Transverse colon (tissue), 4 donors: ENCODE measurements around the gene PMVK. TPM values are rescaled to one million over a fixed set of nuclear protein-coding genes. Genes with fewer than 3 reads are reported as not detected.

Source experiments
- DNase-seq: peaks from one replicate; pipeline ENCODE4 v3.0.0-alpha.2; 2019
- H3K27ac ChIP-seq, 4 donors: fragments of 200-600 bp; sonication (generic); 2 replicates each; pipeline ENCODE4 v1.5.1; 2016 to 2018; ENCODE audit warnings: inconsistent platforms in 4 of 4
- H3K27me3 ChIP-seq: fragments of 200-600 bp; sonication (generic); 2 replicates; pipeline ENCODE4 v1.5.1; 2017; ENCODE audit warnings: inconsistent platforms
- H3K36me3 ChIP-seq, 4 donors: fragments of 200-600 bp; sonication (generic); 2 replicates each; pipeline ENCODE4 v1.5.1; 2017 to 2019; ENCODE audit warnings: inconsistent platforms in 4 of 4
- H3K4me1 ChIP-seq, 4 donors: fragments of 200-600 bp; sonication (generic); 2 replicates each; pipeline ENCODE4 v1.5.1; 2017 to 2020; ENCODE audit warnings: inconsistent platforms in 4 of 4
- H3K4me3 ChIP-seq, 4 donors: fragments of 200-600 bp; sonication (generic); 1 replicate in 1 of 4; 2 replicates in 3 of 4; pipeline versions ENCODE4 v1.5.1 to v1.6.1; 2017 to 2019; ENCODE audit warnings: inconsistent platforms in 4 of 4
- H3K9me3 ChIP-seq, 2 donors: fragments of 200-600 bp; sonication (generic); 2 replicates each; pipeline ENCODE4 v1.5.1; 2017 to 2019; ENCODE audit warnings: inconsistent platforms in 2 of 2
- CTCF ChIP-seq, 5 experiments: fragments of 200-600 bp in 3 of 5; fragments of 450-650 bp in 2 of 5; sonication (generic) in 3 of 5; IDR thresholded peaks; 1 replicate in 2 of 5; 2 replicates in 3 of 5; pipeline ENCODE4 v1.5.1; 2016 to 2017; ENCODE audit warnings: antibody characterized with exemption in 5 of 5, inconsistent platforms in 3 of 5, mild to moderate bottlenecking in 2 of 5, moderate library complexity in 1 of 5
- EP300 ChIP-seq: sonication (generic); formaldehyde crosslinking; IDR thresholded peaks from one replicate; pipeline ENCODE4 v1.6.1; 2017; ENCODE audit warnings: antibody characterized with exemption, low read depth
- POLR2A ChIP-seq: fragments of 450-650 bp; IDR thresholded peaks from one replicate; pipeline ENCODE4 v1.6.1; 2016; ENCODE audit warnings: antibody characterized with exemption, mild to moderate bottlenecking, moderate library complexity
- POLR2AphosphoS5 ChIP-seq, 3 donors: sonication (generic); formaldehyde crosslinking; IDR thresholded peaks; one replicate each; pipeline ENCODE4 v1.6.1; 2016; ENCODE audit warnings: antibody characterized with exemption in 3 of 3
- WGBS, 2 donors: methylation state at CpG; one replicate each; pipeline ENCODE4 v1.1.5; 2018; ENCODE audit warnings: low coverage in 1 of 2; 5-methylcytosine and 5-hydroxymethylcytosine counted together
- in situ Hi-C, 4 donors: fragments of 200-750 bp; cut with MboI; loops; one replicate each; pipeline versions ENCODE4 v1.15.0 to v1.15.1; 2017; ENCODE audit warnings: low sequenced_read_pairs in 3 of 4, low pct_ligation_motif_present in 1 of 4, low pct_unique_long_range_greater_than_20kb in 1 of 4
- intact Hi-C: fragments of 100-400 bp; cut with DNase I; formaldehyde crosslinking; loops from one replicate; pipeline ENCODE4 v1.15.1; 2023; ENCODE audit warnings: low total_unique reads
- total RNA-seq, 4 donors: library from RNA; depleted of rRNA; stranded (reverse); fragments of >200 nt; gene quantifications; one replicate each; pipeline ENCODE4 v1.1.0, GENCODE V29; 2016

The PMVK gene
- total RNA-seq, 4 donors from 2014 or later: 6.0 to 19.9 (median 13.1) TPM

DNA sequence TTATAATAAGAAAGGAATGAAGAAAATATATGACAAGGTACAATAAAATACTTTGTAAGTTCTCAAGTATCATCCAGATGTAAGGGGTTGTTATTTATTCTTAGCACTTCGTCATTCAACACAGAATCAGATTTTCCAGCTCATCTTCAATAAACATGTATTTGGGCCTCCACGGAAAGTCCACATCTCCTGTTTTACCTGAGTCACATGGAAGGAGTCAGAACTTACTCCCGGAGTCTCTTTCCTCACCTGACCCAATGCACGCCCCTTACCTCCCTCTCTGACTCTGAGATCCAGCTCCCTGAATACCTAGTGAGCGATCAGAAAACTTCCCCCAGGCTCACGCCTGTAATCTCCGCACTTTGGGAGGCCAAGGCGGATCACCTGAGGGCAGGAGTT is 1.5 kb upstream of the PMVK start:
- H3K4me1 ChIP-seq: peaks cover 16 to 40% (median 30%) of the 10 kb centered on the region in 4 donors
- 72 to 85% methylated on average over 7 to 8 of the region's 8 CpGs for WGBS, 2 donors
- no peaks in the 10 kb centered on the region for H3K27me3 ChIP-seq
- H3K4me3 ChIP-seq: peak overlapping the region in 2 of 4 donors; percentile 47 to 59
- in situ Hi-C loops (no loop called here), intact Hi-C loops (no loop called here)
- DNase-seq: no peak
- H3K9me3 ChIP-seq: no peaks in the 10 kb centered on the region
- H3K36me3 ChIP-seq: no peaks in the 10 kb centered on the region
- TF ChIP-seq POLR2AphosphoS5 (IDR thresholded peaks at IDR 0.05): no peak
- no peak for TF ChIP-seq POLR2A
- TF ChIP-seq EP300: no peak
- no peak for TF ChIP-seq CTCF (IDR thresholded peaks at IDR 0.05)
- peak overlapping the region; percentile 92 to 97 (median 96) for H3K27ac ChIP-seq

DNA sequence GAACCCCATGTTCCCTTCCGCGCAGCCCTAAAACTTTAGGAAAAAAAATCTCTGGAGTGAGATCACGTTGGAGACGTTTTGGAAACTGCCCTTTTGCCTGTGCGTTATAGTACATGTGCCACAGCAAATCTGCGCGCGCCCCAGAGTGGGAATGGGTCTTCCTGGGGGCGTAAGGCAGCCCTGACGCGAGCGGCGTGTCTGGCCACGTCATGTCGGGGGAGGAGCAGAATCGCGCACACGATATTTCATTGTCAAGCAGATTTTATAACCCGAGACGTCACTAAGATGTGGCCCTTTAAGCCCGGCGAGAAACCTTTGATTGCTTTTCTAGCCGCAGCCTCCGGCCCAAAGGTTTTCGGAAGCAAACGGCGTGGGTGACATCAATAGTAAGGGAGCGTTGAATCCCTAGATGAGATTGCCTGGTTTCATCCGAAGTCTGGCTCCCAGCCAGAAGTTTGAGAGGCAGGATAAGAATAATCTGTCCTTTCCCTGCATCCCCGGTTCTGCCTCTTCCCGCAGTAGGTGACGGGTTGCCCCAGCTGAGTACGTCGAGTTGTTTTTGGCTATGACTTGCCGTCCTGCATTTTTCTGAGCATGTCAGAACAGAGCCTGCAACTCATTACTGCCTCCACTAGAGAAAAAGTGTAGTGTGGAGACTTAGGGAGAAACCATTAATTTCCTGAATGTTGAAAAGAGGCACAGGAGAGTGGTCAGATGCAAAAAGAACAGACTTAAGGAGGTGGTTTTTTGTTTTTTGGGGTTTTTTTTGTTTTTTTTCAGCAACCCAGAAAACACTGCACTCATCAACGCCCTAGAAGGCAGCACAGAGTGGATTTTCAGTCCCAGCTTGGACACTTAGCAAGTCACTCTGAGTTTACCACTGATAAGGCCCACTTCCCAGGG is 817 bp upstream of the PMVK start:
- 1 to 6% methylated on average over 2 to 34 of the region's 36 CpGs for WGBS, 2 donors
- intact Hi-C loops: no loop called here
- in situ Hi-C loops: no loop called here
- H3K9me3 ChIP-seq: no peaks in the 10 kb centered on the region
- peaks cover 15 to 41% (median 30%) of the 10 kb centered on the region in 4 donors for H3K4me1 ChIP-seq
- TF ChIP-seq POLR2AphosphoS5 (IDR thresholded peaks at IDR 0.05): peak; percentile 75 to 76 (median 76)
- peak in 3 of 5 experiments; percentile 16 to 55 (median 46) for TF ChIP-seq CTCF (IDR thresholded peaks at IDR 0.05)
- peak; percentile 77 for TF ChIP-seq EP300
- TF ChIP-seq POLR2A: peak; percentile 32
- DNase-seq: peak; percentile 92
- H3K27me3 ChIP-seq: no peaks in the 10 kb centered on the region
- H3K4me3 ChIP-seq: peak overlapping the region; percentile 14 to 59 (median 50)
- H3K36me3 ChIP-seq: no peaks in the 10 kb centered on the region
- peak overlapping the region; percentile 92 to 97 (median 96) for H3K27ac ChIP-seq

DNA sequence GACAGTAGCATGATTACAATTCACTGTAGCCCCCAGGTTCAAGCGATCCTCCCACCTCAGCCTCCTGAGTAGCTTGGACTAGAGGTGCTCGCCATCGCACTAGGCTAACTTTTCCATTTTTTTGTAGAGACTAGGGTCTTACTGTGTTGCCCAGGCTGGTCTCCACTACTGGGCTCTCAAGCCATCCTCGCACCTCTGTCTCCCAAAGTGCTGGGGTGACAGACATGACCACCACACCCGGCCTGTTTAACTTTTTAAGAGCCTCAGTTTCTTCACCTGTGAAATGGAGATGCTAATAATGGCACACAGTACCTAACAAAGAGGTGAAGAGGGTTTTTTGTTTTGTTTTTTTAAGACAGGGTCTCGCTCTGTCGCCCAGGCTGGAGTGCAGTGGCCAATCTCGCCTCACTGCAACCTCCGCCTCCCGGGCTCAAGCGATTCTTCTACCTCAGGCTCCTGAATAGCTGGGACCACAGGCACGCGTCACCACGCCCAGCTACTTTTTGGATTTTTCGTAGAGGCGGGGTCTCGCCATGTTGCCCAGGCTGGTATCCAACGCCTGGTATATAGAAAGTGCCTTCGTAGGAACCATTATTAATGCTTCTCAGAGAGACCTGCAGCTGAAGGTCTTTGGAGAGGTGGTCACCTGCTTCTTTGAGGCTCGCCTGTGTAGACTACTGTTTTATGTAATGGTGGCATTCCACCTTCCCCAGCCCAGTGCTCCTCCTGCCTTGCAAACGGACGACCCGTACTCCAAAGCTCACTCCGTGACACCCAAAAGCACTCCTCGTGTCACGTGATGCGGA is 567 bp downstream of the PMVK start:
- Histone ChIP-seq H3K9me3 (no peaks in the 10 kb centered on the region), H3K36me3 (no peaks in the 10 kb centered on the region), H3K4me3 (peak overlapping the region; percentile 43 to 59 (median 50)), H3K27ac (peak overlapping the region; percentile 92 to 97 (median 96)), H3K4me1 (peaks cover 10 to 43% (median 25%) of the 10 kb centered on the region in 4 donors), H3K27me3 (no peaks in the 10 kb centered on the region)
- TF ChIP-seq EP300 (no peak), POLR2AphosphoS5 (IDR thresholded peaks at IDR 0.05) (no peak), CTCF (IDR thresholded peaks at IDR 0.05) (no peak), POLR2A (no peak)
- intact Hi-C loops (no loop called here), in situ Hi-C loops (no loop called here)
- WGBS, 2 donors: 45% methylated on average over 27 of the region's 27 CpGs; no CpG with 5 or more reads in 1 of the 2 donors
- DNase-seq: no peak

DNA sequence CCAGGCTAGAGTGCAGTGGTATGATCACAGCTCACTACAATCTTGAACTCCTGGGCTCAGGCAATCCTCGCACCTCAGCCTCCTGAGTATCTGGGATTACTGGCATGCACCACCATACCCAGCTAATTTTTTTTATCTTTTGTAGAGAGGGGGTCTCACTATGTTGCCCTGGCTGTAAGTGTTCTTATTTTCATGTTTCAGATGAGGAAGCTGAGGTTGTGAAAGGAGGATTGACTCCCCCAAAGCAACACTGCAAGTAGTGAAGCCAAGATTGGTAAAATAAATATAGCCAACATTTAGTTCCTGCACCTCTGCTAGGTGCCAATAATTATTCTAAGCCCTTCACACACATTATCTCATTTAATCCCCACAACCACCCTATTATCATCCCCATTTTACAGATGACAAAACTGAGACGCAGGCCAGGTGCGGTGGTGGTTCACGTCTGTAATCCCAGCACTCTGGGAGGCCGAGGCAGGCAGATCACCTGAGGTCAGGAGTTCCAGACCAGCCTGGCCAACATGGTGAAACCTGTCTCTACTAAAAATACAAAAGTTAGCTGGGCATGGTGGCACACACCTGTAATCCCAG is 2.1 kb downstream of the PMVK start:
- Histone ChIP-seq H3K27ac (no peak overlapping the region), H3K9me3 (no peaks in the 10 kb centered on the region), H3K27me3 (no peaks in the 10 kb centered on the region), H3K36me3 (no peaks in the 10 kb centered on the region), H3K4me3 (no peak overlapping the region), H3K4me1 (peaks cover 10 to 39% (median 23%) of the 10 kb centered on the region in 4 donors)
- intact Hi-C loops (no loop called here), in situ Hi-C loops (no loop called here)
- no peak for TF ChIP-seq EP300
- no peak for TF ChIP-seq POLR2AphosphoS5 (IDR thresholded peaks at IDR 0.05)
- WGBS, 2 donors: 98 to 100% methylated on average over 1 to 5 of the region's 5 CpGs
- no peak for DNase-seq
